Measurements from ENCODE around the gene FGF1.

FGF1 gene

DNA sequence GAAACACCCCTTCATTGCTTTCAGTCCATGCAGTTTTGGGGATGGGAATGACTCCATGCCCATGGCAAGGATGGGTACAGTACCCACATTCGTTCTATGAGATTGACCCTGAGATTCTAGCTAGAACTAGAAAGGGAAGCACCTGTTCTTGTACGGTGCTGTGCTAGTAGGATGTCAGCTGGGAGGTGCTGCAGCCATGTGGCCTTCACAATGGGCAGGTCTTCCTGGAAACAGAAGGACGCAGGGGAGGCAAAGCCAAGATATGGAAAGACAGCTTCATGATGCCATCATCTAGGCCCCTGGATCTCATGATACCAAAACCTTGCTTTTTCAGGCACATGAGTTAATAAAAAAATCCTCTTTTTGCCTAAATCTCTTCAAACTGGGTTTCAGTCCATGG, 10.5 kb upstream of the FGF1 start:
- DNase-seq, result no peak

DNA sequence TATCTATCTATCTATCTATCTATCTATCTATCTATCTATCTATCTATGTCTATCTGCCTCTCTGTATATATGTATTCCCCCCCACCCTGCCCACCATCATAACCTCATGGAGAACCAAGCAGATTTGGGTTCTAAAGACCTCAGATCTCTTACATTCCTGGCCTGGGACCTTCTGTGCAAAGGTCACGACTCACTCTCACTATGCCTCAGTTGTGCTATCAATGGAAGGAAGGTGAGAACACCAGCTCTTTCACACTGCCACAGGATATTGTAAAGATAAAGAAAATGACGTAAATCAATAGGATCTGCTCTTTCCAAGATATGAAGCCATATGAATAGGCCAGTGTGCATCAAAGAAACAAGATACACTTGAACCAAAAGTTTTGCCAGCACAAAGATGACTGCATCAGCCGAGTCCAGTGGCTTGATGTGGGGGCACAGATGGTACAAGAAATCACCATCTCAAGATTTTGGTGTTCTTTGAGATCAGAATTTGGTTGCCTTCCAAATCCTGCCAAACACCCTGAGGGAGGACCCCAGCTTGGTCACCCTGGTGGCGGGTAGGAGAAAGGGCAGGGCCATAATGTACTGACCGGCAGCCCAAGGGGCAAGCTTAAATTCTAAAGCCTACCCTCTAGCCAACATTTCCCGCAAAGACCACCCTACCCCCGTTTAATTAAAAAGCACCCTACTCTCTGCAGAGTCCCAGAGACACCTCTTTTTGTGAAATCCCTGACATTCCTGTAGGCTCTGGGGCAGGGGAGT, 8.4 kb upstream of the FGF1 start:
- no peak for DNase-seq

DNA sequence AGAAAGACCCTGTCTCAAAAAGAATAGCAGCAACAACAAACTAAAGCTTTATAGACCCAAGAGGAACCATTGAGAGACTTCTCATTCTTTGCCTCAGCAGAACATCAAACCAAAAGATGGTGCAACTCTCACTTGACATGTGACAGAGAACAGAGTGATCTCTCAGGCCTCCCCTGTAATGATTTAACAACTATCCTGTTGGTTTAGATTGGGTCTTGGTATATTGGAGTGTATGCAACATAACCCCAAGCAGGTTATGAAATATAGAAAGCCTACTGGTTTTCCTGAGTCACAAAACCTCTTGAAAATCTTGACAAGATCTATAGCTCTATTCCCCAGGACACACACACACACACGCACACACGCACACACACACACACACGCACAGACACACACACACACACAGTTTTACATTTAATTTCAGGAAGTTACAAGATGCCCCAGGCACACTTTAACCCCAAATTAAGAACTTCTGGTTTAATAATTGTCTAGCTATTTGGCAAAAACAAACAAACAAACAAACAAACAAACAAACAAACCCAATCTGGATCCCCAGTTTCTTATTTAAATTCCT, 6.5 kb upstream of the FGF1 start:
- no peak for DNase-seq

DNA sequence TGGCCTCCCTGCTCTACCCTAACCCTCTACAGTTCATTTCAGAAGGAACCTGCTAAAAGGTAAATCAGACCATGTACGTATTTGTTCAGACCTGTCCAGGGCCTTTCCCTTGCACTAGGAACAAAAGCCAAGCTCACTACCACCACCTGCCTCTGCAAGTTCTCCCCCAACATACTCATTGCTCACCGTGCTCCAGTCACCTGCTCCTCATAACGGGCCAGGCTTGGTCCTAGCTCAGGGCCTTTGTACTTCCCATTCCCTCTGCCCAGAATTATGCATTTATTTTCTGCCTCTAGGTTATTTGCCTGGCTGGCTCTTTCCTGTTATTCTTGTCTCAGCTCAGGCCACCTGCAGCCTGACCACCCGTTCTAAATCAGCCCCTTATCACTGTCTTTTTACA, 4.8 kb upstream of the FGF1 start:
- no peak for DNase-seq

DNA sequence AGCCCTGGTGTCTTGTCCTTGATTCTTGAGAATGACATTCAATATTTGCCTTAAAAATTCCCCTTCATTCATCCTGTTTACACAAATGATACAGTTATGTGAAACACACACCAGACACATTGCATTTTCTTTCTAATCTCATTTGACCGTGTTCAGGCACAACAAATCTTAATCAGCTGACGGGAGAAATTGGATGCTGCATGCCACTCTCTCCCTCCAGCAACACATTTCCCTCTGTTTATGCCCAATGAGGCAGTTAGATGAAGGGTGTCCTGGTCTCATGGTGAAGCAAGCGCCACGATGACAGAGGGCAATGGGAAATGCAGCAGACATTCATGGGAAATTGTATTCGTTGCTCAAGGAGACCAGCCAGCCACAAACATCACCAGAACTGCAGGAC, 3.2 kb upstream of the FGF1 start:
- no peak for DNase-seq

GRCh38 chr5:142688281-142688989, 2.5 kb upstream of the FGF1 start:
- no peak for DNase-seq

GRCh38 chr5:142686968-142687367, 1.1 kb upstream of the FGF1 start:
- no peak for DNase-seq

DNA sequence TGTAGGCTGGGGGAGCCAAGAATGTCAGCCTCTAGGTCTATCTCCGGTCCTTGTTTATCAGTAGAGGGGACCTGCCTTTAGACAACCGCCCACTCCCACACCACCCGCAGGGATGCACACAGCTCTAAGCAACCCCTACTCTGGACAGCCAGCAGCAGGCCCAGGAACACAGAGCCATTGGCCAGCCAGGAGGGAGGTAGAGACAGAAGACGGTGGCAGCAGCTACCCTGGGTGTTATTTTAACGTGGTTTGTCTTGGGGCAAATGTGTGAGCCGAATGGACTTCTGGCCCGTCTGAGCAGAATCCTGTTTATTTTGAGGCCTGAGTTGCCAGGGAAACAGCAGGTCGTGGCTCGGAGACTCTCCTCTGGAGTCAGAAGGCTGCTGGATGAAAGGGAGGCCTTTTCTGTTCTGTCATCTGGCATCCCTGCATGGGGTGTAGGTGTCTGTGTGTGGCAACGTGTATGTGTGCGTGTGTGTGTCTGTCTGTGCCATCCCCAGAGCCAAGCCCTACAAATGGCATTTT, 382 bp upstream of the FGF1 start:
- no peak for DNase-seq

DNA sequence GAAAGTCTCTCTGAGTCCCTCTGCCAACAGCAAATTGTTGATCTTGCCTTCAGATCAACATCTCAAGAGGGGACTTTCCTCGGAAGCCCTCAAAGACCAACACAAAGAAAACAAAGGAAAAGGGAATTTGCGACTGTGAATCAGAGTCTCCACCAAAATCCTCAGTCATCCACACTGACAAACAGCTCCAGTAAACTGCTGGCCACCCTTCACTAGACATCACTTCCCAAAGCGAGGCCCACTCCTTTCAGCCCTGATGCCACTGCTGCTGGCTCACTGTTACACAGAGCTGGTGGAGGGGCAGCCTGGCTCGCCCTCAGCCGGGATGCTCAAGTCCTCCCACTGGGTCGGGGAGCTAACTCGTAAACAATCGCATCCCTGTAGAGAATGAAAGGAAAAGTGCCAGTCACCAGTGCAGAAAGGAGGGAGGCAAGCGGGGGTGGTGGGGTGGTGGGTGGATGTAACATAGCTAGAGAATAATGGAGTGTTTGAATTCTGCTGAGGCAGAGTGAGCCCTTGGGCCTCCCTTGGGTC, 1.3 kb downstream of the FGF1 start:
- DNase-seq, result no peak

DNA sequence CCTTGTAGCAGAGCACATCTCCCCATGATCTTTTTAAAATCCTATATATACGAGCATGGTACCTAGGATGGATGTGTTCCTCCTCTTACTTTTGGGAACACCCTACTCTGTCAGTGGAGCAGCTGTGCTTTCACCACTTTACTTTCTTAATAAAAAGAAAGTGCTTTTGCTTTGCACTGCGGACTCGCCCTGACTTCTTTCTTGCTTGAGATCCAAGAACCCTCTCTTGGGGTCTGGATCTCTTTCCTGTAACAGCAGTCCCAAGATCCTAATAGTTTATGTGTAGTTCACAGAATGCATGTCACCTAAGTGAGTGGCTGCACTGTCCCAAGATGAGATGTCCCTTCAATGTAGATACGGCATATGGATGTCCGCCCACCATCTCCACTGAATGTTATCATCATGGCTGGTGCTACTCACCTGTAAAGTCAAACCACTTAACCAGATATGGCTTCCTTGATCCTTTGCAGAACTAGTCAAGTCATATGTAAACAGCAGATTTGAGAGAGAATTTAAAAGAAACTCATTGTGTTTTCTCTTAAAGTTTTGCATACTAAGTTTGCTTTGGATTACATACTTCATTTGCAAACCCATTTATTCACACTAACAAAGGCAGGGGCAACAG, 1.9 kb downstream of the FGF1 start:
- DNase-seq, result no peak

- no peak for DNase-seq
Measured at GRCh38 chr5:142683116-142683515, 2.8 kb downstream of the FGF1 start.

DNA sequence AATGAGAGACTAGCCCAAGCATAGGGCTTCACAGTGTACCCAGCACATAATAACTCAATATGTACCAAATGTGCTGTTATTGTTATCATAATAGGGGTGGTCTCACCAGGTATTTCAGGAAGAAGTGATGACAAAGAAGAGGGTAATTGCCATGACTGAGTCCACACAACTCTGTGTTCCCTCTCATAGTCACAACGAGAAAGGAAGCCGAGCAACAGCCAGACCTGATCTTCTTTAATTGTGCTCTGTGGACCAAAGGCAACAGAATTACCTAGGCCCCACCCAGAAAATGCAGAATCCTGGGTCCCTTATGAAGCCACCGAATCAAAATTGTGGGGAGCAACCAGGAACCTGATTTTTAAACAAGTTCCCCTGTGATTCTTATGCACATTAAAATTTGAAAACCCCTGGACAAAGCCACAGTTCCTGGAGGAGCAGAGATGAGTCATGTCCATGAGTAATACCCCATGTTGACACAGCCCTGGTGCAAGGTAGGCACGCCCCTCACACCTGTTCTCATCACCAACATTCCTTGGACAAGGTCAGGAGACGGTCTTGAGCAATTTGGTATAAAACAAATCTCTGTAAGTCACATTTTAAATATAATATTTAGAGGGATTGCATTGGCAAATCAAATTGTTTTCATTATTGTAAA, 5.2 kb downstream of the FGF1 start:
- no peak for DNase-seq

GRCh38 chr5:142679744-142680143, 6.1 kb downstream of the FGF1 start:
- DNase-seq, result no peak

DNA sequence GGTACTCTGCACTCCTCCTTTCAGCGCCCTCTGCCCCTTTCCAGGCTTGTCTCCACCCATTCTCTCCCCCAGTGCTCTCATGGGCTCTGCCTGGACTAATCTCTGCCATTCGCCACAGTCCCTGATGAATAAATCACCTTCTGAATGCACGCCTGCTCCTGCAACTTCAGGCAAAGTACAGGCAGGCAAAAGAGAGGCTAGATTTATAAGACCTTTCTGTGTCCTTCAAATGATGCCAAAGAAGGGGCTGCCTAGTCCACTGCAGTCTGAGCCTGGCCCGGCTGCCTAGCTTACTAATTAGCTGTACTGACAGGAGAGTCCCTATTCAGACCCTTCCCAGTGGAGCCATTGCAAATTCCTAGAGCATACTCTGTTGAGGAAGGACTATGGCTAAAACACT, 7.4 kb downstream of the FGF1 start:
- no peak for DNase-seq

GRCh38 chr5:142677198-142677597, 8.7 kb downstream of the FGF1 start:
- DNase-seq, result no peak

DNA sequence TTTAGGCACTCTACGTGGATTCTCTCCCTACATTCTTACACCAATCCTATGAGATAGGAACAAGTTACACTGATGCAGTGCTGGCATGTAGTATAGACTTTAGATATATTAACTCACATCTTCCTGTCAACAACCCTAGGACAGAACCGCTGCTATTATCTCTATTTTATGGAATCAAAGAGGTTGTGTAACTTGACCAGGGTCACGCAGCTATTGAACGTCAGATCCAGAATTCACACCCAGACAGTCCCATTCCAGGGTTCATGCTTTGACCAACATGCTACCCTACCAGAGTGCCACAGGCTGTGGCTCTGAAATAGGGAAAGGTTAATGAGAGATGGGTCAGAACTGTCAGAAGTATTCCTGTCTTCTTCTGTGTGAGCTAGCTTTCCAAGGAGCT, 9.6 kb downstream of the FGF1 start:
- no peak for DNase-seq

DNA sequence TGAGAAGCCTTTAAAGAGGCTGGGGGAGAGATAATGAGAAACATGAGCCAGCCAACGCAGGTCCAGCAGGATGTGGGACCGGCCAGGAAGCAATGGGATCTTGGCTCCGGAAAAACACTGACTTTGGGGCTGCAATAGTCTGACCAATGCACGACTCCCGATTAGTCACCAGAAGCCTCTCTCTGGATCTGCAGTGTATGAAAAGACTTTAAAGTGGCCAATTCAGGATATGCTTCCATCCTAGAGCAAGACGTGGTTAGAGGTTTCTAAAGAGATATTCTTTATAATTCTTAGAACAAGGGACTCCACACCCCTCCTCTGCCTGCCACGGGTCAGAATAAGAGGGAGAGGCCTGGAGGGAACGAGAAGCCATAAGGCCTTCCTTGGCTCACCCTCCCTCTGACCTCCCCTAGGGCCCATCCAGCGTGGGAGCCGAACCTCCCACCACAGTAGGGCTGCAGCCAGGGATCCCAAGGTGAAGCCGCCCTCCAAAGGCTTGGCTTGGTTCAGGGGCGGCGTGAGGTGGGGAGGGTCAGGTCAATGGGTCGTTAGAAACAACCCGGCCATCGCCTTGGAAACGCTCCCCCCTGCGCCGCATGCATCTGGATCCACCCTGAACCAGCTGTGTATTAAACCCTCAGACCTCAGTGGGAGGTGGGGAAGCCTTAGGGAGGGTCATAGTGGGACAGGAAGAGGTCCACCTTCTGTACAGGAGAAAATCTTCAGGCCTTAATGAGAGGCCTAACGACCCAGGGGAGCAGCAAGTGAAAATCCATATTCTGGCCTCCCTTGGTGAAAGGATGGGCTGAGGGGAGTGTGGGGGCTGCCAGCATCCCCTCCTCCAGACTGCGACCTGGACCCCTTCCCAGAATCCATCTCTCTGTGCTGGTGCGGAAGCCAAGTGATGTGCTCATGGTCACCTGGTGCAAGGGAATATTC, 11.1 kb downstream of the FGF1 start:
- no peak for DNase-seq

DNA sequence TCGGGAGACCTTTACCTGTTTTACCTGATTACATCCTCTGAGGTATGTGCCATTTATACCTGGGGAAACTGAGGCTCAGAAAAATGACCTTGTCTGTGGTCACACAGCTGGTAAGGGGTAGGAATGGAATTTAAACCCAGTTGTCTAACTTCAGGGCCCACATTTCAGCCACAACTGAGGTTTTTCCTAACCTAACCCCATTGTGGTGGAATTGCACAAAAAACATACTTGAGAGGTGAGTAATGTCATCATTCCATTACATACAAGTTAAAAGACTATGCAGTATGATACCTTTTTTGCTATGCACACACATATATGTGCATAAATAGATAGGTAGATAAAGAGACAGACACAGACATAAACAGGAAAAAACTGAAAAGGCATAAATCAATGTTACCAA, 14.1 kb downstream of the FGF1 start:
- no peak for DNase-seq

GRCh38 chr5:142671266-142671665, 14.6 kb downstream of the FGF1 start:
- no peak for DNase-seq

DNA sequence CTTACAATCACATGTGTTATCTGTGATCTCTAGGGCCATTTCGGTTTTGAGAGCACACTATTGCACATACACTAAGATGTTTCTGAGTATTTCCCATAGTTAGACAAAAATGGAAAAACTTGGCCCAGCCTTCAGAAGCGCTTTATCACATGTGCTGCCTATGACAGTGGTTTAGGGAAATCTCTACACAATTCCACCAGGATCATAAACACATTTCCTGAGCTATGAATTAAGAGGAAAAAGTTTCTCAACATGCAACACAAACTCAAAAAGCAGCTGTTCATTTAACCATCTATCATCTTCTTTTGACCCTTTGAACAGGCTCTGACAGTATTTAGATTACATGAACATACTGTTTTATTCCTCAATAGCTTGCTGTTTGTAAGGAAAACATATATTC, 15.1 kb downstream of the FGF1 start:
- no peak for DNase-seq

GRCh38 chr5:142669477-142669876, 16.4 kb downstream of the FGF1 start:
- DNase-seq, result no peak

- no peak for DNase-seq
Measured at GRCh38 chr5:142668336-142668735, 17.6 kb downstream of the FGF1 start.
